GM19324 (cell line): Measurements from ENCODE around the gene TNS3.

Experiments
- ATAC-seq: cut with Tn5 transposase; IDR thresholded peaks from one replicate; pipeline ENCODE4 v1.9.1; 2021; ENCODE audit warnings: mild to moderate bottlenecking, moderate library complexity; ENCODE audit not compliant: unreplicated experiment, low FRiP score

TNS3 gene

DNA sequence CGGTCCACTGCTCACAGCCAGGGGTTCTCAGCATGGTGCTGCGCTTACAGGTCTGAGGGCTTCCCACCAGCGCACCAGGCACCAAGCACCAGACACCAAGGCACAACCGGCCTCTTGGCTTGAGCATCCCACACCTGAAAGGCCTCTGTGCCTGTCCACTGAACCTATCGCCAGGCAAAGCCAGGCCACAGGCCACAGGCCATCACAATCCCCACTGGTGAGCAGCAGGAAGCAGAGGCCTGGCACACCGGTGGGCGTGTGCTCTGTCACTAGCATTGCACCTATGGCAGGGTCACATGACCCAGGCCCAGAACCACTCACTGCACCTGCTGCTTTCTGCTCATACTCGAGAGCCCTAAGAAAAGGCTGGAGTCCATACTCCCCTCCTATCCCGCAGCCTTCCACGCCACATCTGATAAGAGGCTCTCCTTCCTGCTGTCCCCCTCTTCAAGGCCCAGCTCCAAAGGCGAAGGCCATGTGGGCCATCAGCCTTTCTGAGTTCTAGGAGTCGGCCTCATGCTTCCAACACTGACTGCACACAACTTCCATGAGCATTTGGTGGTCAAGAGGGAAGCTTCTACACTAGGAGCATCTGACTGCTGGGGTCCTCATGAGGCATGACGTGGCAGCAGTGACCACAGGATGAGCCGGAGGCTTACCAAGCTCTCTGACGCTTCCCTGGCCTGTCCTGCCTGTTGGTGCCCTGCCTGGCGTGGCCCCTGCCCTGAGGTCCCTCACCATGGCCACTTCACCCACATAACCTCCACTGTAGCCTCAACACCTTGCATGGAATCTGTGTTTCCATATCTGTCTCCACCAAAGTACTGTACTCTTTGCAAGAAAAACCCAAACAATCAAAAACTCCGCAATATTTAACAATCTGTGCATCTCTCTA lies 166.3 kb downstream of the TNS3 start:
- no peak for ATAC-seq

DNA sequence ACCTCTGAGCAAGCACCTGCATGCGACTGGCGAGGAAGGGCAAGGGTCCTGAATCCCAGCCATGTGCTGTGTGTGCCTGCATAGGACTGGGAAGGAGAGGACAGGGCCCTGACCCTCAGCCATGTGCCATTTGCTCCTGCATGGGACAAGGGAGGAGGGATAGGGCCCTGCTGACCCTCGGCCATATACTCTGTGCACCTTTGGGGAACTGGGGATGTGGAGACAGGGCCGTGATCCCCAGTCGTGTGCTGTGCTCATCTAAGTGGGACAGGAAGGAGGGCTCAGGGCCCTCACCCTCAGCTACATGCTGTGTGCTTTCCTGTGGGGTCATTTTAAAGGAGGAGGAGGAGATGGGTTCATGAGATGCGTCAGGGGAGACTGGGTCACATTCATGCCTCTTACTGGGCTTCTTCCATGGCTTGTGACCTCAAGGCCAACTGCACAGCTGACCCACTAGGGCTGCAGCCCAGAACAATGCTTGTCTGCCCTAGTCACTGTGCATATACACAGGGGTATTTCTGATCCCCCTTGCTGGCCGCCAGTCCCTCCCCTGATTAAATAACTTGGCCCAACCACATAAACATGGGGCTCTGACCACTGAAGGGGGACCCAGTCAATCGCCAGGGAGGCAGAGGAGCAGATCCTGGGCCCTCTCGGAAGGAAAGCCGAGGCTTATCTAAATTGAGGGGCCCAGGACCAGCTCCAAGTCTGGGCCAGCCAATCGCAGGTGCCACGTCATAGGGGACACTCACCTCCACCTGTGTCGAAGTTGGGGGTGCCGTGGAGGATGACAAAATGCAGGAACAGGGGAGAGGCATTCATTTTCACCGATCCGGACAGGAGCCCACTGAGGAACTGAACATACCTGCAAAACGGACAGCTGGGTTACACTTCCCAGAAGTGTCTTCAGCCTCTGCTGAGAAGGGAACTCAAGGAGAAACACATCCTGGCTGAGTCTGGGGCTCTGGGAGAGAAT lies 167.3 kb downstream of the TNS3 start:
- ATAC-seq: no peak

DNA sequence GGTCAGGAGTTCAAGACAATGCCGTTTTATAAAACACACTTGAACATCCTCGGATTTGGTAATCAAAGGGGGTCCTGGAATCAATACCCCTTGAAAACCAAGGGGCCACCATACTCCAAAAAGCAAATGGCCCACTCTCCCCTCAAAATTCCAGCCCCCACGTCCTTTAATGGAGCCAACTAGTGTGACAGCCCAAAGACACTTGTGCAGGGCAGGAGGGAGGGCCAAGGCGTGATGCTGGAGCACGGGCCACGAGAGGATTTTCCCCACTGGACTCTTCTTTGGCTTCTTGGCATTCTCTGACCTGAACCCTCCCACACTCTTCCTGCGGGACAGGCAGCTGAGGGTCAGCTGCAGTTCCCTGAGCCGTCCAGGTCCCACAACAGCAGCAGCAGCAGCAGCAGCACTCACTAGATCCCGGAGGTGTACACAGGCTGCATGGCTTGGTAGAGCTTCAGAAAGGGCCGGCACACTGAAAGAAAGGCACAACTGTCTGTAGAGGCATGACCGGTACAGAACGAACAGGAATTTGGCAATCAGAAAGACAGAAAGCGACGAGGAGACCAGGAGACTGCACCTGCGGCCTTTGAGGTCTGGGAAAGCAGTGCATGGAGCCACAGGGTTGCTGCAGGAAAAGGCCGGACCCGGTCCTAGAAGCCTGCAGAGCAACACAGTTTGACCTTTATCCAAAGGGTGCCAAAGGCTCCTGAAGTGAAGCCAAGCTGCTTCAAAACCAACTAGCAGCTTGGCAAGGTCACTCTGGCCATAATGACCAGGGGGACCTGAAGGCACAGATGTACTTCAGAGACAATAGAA lies 168.2 kb downstream of the TNS3 start:
- ATAC-seq: no peak

DNA sequence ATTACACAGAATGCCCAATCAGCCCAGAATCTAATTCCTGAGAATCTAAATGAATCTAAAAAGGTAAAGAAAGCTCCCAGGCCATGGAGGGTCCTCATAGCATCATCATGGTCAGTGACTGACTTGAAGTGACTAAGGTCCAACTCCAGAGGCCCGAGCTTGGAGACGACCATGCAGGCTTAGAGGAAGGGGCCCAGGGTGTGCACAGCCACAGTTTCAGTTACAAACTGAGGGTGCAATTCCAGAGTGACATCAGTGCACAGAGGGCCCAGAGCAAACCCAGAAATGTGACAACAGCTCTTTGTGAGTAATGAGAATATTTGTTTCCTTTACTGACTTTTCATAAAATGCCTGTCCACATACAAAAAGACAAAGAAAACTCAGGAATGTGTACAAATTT lies 170.0 kb downstream of the TNS3 start:
- no peak for ATAC-seq

DNA sequence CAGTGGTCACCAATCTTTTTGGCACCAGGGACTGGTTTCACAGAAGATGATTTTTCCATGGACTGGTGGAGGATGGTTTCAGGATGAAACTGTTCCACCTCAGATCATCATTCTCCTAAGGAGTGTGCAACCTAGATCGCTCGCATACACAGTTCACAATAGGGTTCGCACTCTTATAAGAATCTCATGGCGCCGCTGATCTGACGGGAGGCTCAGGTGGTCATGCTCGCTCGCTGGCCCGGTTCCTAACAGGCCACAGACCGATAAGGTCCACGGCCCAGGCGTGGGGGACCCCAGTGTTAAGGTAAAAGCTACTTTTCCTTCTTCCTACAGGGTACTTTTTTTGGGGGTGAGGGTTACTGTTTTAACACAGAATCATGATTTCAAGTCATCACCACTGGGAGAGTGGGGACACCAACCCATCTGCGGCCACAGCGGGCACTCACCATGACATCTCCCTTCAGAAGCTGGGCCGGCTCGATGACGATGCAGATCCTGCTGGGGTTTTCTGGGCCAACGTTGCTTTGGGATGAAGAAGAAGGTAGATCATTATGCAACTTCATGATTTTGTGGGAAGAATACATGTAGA lies 170.5 kb downstream of the TNS3 start:
- no peak for ATAC-seq

DNA sequence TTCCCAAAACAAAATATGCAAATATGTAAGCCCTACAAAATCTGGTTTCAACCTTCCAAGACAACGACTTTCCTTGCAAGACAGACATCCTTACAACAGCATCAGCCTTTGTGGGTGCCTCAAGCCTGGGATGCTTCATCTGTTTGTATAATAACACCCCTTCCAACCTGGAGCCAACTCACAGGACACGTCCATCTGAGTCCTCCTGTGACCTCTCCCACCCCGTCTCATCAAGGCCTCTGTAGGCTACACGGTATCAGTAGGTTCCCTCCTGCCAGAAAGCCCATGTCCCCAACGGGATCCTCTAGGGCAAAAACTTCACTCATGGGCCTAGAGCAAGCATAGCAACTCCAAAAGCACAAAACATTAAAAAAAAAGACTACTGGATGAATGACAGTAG lies 173.2 kb downstream of the TNS3 start:
- ATAC-seq: no peak

DNA sequence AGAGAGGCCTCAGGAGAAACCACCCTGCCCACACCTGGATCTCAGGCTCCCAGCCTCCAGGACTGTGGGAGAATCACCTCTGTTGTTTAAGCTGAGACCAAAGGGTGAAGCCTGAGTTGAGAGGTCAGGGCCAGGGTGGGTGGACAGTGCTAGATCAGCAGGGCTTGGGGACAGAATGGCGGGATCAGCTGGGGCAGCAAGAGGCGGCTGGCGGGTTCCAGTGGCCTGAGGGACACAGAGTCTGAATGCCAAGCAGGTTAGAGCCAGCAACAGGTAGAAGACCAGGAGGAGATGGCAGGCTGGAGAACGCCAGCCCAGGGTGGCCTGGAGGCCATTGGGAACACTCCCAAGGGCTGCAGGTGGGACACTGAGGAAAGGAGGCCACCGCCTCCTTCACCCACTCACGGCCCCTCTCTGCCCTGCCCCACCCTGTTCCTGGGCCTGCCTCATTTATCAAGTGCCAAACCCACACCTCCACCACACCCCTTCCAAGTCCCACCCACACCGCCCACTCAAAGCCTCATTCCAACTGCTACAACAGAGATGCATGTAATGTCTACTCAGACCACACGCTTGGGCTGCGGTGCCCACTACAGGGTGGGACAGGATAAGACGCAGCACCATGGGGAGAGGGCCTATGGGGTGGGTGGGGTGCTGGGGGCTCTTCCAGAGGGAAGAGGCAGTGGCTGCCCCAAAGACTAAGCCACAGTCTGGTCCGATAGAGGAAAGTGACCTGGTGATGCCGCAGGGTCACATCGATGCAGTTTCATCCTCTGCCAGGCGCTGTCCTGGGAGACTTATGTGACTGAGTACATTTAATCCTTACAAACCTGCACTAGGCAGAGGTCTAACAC lies 173.9 kb downstream of the TNS3 start:
- no peak for ATAC-seq

DNA sequence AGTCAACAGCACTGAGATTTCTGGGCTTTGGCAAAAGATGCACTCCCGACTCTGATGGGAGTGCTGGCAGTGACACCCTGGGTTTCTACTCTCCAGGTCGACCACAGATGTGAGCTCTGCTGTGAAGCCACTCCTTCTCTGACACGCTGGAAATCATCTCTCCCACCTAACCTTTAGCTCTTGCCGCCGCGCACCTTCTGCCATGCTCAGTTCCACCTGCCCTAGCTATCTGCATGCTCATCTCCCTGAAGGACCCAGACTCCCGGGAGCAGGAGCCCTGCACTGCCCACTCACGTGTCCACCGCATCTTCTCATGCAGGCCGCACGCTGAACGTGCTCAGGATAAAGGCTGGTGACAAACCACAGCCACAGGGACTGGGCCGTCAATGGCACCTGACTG lies 174.8 kb downstream of the TNS3 start:
- no peak for ATAC-seq

DNA sequence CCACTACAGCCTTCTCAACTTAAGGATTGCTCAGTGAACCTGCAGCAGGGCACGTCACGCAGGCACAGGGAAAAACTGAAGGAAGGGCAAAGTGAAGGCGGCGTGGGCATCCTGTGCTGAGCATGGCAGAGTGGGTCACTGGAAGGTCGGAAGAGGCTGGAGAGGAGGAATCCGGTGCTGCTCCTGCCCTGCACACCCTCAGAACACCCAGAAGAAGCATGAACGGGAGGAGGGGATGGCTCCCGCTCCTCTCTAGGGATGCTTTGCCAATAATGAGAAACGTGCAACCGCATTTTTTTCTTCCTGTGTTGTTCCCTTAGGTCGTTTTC lies 175.1 kb downstream of the TNS3 start:
- no peak for ATAC-seq

DNA sequence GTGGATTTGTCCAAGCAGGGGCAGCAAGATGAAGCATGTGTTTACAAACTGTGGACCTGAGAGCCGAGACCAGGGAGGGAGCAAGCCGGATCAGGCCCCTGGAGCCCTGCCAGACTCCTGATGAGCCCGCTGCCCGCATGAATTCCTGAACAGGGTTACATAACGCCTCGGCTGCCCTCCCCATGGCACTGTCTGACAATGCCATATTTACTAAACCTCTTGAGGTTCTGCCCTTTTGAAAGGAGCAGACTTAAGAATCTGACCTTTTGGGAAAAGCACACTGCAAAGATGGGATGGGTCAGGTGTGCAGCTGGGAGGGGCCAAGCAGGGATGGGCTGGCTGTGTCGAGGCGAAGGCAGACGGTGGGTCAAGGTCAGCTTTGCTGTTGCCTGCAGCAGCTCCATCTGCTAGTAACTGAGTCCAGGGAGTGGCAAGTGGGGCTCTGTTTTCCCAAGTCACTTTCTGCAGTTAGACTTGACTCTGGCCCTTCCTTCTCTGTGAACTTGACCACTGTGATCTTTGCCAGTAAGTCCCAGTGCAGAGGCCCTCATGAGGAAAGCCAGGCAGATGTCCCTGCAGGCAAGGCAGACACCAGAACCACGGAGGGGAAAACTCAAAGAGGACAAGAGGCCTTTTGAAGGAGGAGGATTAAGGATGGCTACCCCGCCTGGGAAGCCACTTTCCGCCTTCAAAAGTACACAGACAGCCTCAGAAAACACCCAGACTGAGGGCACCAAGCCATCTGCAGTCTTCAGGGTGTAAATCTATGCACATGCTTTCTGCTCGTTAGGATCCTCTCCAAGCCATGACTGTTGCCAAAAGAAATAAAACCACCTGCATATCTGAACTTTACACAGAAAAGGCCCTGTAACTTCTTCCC lies 175.8 kb downstream of the TNS3 start:
- ATAC-seq: no peak

DNA sequence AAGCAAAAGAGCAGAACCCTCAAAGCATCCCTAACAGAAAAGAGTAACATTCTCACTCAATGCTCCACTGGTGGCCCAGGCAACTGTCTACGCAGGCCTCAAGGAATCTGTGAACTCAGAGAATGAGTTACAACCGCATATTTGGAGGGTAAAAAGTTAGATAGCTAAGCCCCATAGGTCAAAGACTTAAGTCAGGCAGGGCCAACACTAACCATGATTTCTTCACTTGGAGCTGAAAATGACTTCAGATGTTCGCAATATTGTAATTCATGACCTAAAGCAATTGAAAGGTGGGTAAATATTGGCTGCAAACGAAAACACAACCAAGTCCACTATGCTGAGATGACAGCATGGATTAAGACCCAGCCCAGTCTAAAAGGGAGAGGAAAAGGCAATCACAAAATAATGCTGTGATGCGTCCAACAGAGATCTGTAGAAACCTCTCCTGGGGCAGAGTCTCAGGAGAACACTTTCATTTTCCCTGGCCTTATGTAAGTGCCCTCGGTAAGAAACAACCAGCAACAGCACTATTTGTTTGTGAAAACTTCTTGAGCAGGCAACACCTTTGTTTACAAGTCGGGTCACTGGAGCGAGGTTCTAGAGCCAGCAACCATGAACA lies 176.5 kb downstream of the TNS3 start:
- no peak for ATAC-seq

DNA sequence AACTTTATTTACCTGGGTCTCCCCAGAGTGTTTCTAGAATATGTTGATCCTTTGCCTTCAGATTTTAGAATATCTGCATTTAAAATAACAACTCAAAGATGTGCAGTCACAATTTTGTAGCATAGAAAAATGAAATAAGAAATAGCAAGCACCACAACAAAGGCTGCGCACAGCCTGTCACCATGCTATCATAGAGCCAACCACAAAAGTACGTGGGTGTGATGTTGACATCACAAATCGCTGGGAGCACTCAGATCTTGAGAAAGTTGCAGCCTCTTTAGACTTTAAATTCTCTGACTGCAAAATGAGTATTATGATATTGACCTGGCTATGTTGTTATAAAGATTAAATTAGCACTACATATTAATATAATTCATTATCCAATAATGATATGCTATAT lies 177.9 kb downstream of the TNS3 start:
- ATAC-seq: no peak

DNA sequence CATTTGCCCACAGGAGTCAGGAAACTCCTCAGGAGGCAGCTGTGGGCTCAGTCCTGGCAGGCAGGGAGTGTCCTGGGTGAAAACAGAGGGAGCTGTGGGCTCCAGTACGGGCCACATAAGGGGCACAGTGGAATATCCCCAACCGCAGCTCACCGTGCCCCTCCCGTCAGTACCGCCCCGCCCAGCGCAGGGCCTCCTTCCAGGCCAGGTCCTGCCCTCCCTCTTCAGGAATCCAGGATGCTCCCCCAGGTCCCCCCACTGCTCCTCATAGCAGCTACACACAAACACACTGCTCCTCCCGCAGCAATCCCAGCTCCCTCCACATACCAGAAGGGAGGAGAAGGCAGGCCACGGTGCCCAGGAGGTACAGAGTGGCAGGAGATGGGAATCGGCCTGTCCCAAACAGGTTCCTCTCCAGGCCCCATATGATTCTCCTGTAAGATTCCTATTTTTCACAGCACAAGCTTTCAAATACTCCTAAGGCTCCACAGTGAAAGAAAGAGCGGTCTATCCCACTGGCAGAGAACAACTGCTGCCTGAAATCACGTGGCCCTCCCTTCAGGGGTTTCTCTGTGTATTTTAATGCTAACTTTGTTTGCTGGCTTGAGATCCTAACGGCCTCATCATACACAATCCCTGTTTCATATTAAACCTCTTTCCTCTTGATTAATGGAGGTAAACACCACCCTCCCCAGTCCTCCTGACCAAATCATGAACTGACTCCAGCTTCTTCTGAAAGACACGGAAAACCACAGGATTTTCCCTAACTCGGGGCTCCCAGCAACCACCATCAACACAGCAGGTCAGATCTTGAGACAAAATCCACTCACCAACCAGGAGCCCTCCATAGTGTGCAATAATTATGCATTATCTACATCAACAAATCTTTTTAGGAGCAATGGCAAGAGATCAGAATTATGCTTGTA lies 178.7 kb downstream of the TNS3 start:
- ATAC-seq: no peak

DNA sequence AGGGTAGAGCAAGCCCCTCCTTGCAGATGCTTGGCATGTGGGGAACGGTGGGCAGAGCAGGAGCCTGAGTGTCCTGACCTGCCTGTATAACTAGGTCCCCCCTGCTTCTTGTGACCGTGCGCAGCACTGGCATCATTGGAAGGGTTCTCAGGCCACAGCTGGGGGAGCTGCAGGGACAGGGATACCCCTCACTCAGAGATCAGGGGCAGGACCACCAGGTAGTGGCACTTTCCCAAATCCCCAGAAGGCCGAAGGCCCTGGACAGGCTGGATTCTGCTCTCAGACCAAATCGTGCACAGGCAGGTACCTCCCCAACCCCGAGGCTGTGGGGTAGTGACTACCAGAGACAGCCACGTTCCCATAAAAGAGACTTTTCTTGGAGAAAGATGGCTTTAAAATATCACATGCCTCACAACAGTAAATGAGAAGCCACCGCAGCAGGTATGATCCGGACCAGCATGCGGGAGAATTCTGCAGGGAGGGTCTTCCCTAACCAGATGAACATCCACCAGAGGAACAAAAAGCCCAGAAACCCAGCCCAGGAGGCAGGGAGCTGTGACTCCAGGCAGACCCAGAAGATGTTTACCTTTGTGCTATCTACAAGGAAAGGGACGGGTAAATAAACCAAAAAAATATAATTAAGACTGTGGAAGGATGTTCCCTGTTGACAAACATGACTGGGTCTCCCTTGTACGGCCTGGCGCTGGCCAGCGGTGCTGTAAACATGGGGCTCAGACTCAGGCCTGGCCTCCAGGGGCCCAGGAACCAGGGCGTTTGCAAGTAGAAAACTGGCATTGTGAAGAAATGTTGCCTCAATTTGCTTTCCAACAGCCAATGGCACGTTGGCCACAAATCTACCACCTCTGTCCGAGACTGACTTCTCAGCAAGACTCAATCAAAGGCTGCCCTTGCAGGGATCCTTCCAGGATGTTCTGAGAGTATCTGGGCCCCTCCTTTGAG lies 180.0 kb downstream of the TNS3 start:
- no peak for ATAC-seq

DNA sequence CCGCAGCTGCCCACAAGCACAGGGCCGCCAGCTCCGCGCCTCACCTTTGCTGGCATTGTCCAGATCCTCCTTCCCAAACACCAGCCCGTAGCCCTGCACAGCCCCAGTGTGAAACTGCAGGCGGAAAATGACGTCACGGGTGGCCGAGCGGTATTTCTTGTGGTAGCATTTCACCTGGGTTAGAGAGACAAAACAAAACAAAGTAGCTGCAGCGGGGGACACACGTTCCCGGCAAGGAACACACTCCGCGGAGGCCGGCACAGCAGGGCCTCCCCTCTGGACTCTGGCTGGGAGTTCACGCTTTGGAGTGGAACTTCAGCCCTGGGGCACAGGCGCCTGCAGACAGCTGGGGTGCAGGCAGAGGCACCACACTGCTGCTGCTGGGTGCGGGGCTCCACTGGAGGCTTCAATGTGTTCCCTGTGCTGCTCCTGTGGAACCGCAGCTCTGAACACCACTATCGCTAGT lies 181.1 kb downstream of the TNS3 start:
- no peak for ATAC-seq

DNA sequence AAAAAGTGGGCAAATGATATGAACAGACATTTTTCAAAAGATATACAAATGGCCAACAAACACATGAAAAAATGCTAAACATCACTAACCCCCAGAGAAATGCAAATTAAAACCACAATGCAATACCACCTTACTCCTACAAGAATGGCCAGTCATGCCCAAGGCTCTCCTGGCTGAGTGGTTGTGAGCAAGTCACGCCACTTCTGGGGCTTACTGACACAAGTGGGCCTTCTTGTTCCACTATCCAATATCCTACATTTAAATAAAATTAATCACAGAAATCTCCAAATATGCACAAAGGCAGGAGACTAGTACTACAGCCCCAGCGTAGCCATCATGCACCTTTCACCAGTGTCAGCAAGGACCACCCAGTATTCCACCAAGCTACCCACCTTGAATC lies 181.9 kb downstream of the TNS3 start:
- no peak for ATAC-seq
